Lung (tissue), 12 donors: Measurements from ENCODE around the gene DPH6. TPM values are rescaled to one million over a fixed set of nuclear protein-coding genes. Genes with fewer than 3 reads are reported as not detected.
A peak's percentile ranks its signal among the peaks of the same experiment; 100 is the strongest.
"Not testable (repeated sequence)": the region's sequence is repeated elsewhere in the genome, so short reads cannot be mapped to it uniquely, and the experiment has no call there.

Experiments used
- ATAC-seq: fragments of 200-7000 bp; cut with Tn5 transposase; one replicate; pipeline ENCODE4 v1.9.1; 2020; ENCODE audit warnings: moderate number of reproducible peaks; ENCODE audit not compliant: insufficient read depth, low FRiP score
- DNase-seq, 3 donors: peaks; one replicate each; pipeline ENCODE4 v3.0.0-alpha.2; 2013 to 2017
- H3K27ac ChIP-seq, 2 donors: one replicate each; pipeline ENCODE4 v1.5.1; 2013; ENCODE audit warnings: mild to moderate bottlenecking in 2 of 2, moderate library complexity in 2 of 2, control low read depth in 1 of 2, inconsistent platforms in 1 of 2, low read depth in 1 of 2, low read length in 1 of 2
- H3K27me3 ChIP-seq, 3 donors: one replicate each; pipeline ENCODE4 v1.5.1; 2013; ENCODE audit warnings: low read length in 2 of 3; ENCODE audit not compliant: control insufficient read depth in 3 of 3, insufficient read depth in 3 of 3
- H3K36me3 ChIP-seq, 4 donors: one replicate each; pipeline ENCODE4 v1.5.1; 2013; ENCODE audit warnings: low read length in 4 of 4, mild to moderate bottlenecking in 1 of 4, moderate library complexity in 1 of 4; ENCODE audit not compliant: control insufficient read depth in 4 of 4, insufficient read depth in 4 of 4
- H3K4me1 ChIP-seq, 5 donors: one replicate each; pipeline ENCODE4 v1.5.1; 2013; ENCODE audit warnings: low read length in 5 of 5, mild to moderate bottlenecking in 2 of 5, moderate library complexity in 1 of 5; ENCODE audit not compliant: control insufficient read depth in 5 of 5, insufficient read depth in 5 of 5
- H3K4me3 ChIP-seq: one replicate; pipeline ENCODE4 v1.5.1; 2013; ENCODE audit warnings: mild to moderate bottlenecking, control low read depth, moderate library complexity
- H3K9ac ChIP-seq, 2 donors: one replicate each; pipeline ENCODE4 v1.5.1; 2013; ENCODE audit warnings: low read length in 2 of 2, control low read depth in 1 of 2; ENCODE audit not compliant: insufficient read depth in 1 of 2
- H3K9me3 ChIP-seq, 4 donors: one replicate each; pipeline ENCODE4 v1.5.1; 2013; ENCODE audit warnings: low read length in 3 of 4, mild to moderate bottlenecking in 1 of 4, moderate library complexity in 1 of 4; ENCODE audit not compliant: control insufficient read depth in 4 of 4, insufficient read depth in 3 of 4
- WGBS, 2 donors: extraction: QIAGEN DNeasy Blood & Tissue Kit; methylation state at CpG; one replicate each; pipeline ENCODE4 v1.1.7; 2013; 5-methylcytosine and 5-hydroxymethylcytosine counted together
- polyA plus RNA-seq, 2 donors: library from polyadenylated mRNA; stranded (reverse); fragments of 200-250 nt; gene quantifications; one replicate each; pipeline ENCODE4 v1.2.1, GENCODE V29; 2013
- total RNA-seq, 2 donors: library from RNA; depleted of rRNA in 1 of 2; stranded (reverse); fragments of >200 nt in 1 of 2; gene quantifications; one replicate each; pipeline ENCODE4 v1.2.1, GENCODE V29; 2014 to 2021
- TF ChIP-seq, protein P1 (sequence below): IDR thresholded peaks from 2 replicates; pipeline ENCODE4 v1.5.1; 2012; ENCODE audit warnings: mild to moderate bottlenecking; ENCODE audit errors: control extremely low read depth, extremely low read depth
- donor health status: control.
- donor health status: control.
- donor health status: Bipolar disorder and iron deficiency.
- donor health status: healthy.
- donor health status: DM: yes; HTN: yes; CAD: no.

Gene DPH6
- total and polyA plus RNA-seq, 4 donors, result 5.5 to 55.1 (median 14.8) TPM

DNA sequence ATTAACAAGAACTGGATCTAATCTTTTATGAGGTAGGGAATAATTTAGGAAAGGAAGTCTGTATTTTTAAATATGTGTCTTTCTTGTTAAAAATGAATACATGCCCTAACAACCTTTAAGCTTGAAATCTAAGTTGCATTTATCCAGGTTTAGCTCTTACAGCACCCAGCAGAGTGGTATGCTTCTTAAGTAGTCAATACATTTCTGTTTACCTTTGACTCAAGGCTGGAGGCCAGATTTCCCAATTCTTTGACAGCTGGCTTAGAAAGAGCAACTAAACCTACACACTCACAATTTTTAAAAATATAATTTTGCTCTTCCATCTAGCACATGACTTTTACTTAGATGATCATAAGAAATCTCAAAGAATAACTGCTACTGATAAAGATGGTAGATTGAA lies 148.9 kb downstream of the DPH6 start:
- no peaks in the 10 kb centered on the region for H3K4me1 ChIP-seq
- H3K9ac ChIP-seq, result no peak overlapping the region
- H3K36me3 ChIP-seq, result peaks cover 0 to 2% (median 0%) of the 10 kb centered on the region in 4 donors
- no peak overlapping the region for H3K4me3 ChIP-seq
- H3K9me3 ChIP-seq, result no peaks in the 10 kb centered on the region
- TF ChIP-seq, protein P1, sequence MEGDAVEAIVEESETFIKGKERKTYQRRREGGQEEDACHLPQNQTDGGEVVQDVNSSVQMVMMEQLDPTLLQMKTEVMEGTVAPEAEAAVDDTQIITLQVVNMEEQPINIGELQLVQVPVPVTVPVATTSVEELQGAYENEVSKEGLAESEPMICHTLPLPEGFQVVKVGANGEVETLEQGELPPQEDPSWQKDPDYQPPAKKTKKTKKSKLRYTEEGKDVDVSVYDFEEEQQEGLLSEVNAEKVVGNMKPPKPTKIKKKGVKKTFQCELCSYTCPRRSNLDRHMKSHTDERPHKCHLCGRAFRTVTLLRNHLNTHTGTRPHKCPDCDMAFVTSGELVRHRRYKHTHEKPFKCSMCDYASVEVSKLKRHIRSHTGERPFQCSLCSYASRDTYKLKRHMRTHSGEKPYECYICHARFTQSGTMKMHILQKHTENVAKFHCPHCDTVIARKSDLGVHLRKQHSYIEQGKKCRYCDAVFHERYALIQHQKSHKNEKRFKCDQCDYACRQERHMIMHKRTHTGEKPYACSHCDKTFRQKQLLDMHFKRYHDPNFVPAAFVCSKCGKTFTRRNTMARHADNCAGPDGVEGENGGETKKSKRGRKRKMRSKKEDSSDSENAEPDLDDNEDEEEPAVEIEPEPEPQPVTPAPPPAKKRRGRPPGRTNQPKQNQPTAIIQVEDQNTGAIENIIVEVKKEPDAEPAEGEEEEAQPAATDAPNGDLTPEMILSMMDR, result no peak
- DNase-seq (peak in 1 of 3 donors; percentile 3), ATAC-seq (no peak)
- no peak overlapping the region for H3K27ac ChIP-seq
- no peaks in the 10 kb centered on the region for H3K27me3 ChIP-seq

DNA sequence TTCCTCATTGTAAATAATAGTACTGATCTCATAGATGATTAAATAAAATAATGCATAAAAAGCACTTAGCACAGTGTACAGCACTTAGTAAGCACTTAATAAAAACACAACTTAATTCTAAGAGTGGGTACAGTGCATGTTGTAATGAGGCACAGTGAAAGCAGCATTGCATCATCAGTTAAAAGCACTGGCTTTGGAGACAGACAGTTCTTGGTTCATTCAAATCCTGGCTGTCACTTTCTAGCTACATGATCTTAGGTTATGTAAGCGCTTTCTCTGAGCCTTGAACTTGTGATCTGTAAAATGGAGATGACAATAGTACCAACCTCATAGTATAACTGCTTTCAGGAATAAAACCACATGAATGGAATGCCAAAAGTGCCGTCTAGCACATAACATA lies 151.5 kb downstream of the DPH6 start:
- DNase-seq, result no peak
- Histone ChIP-seq H3K4me3 (no peak overlapping the region), H3K9me3 (no peaks in the 10 kb centered on the region), H3K27ac (no peak overlapping the region), H3K36me3 (no peaks in the 10 kb centered on the region), H3K4me1 (no peaks in the 10 kb centered on the region), H3K9ac (no peak overlapping the region), H3K27me3 (no peaks in the 10 kb centered on the region)
- WGBS, 2 donors, result 96% methylated on average over 2 of the region's 2 CpGs
- TF ChIP-seq, protein P1, result no peak
- no peak for ATAC-seq

DNA sequence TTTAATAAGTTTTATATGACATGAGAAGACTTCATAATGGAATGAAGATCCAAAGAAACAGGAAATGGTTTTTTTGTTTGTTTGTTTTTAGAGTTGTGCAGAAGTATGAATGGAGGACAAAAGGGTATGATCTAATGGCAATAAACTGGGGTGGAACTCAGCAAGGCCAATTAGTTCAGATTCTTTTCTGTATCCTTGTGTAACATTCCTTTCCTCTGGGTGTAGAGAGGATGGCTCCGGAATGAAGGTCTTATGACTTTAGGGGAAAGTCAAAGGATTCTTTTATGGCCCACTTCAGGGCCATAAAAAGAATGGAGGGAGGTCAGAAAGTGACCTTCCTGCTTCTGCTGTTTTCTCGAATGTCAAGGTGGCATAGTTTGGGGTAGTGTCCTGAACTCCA lies 152.6 kb downstream of the DPH6 start:
- H3K4me1 ChIP-seq, result no peaks in the 10 kb centered on the region
- TF ChIP-seq, protein P1, result no peak
- no peaks in the 10 kb centered on the region for H3K36me3 ChIP-seq
- no peak for DNase-seq
- H3K27me3 ChIP-seq, result no peaks in the 10 kb centered on the region
- 91 to 92% methylated on average over 2 of the region's 2 CpGs for WGBS, 2 donors
- no peak for ATAC-seq
- H3K9ac ChIP-seq, result no peak overlapping the region
- no peaks in the 10 kb centered on the region for H3K9me3 ChIP-seq
- H3K27ac ChIP-seq, result no peak overlapping the region
- H3K4me3 ChIP-seq, result no peak overlapping the region

DNA sequence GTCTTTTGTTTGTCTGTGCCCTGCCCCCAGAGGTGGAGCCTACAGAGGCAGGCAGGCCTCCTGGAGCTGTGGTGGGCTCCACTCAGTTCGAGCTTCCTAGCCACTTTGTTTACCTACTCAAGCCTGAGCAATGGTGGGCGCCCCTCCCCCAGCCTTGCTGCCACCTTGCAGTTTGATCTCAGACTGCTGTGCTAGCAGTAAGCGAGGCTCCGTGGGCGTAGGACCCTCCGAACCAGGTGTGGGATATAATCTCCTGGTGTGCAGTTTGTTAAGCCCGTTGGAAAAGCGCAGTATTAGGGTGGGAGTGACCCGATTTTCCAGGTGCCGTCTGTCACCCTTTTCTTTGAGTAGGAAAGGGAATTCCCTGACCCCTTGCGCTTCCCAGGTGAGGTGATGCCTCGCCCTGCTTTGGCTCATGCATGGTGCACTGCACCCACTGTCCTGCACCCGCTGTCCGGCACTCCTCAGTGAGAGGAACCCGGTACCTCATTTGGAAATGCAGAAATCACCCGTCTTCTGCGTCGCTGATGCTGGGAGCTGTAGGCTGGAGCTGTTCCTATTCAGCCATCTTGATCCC lies 154.5 kb downstream of the DPH6 start:
- not testable (repeated sequence) for H3K9ac ChIP-seq, ATAC-seq, H3K27me3 ChIP-seq, DNase-seq, H3K4me1 ChIP-seq, H3K27ac ChIP-seq, H3K36me3 ChIP-seq, H3K4me3 ChIP-seq, H3K9me3 ChIP-seq
- 97% methylated on average over 18 of the region's 18 CpGs for WGBS, 2 donors
